Breast epithelium (tissue), 3 donors: Measurements from ENCODE around the gene EHD3.

Experiments
- CTCF ChIP-seq, 3 donors: fragments of 450-650 bp; IDR thresholded peaks; one replicate each; pipeline ENCODE4 v1.5.1; 2016 to 2017; ENCODE audit warnings: antibody characterized with exemption in 3 of 3, mild to moderate bottlenecking in 3 of 3, moderate library complexity in 3 of 3
- POLR2A ChIP-seq: fragments of 450-650 bp; IDR thresholded peaks from one replicate; pipeline ENCODE4 v1.6.1; 2016; ENCODE audit warnings: antibody characterized with exemption, mild to moderate bottlenecking, moderate library complexity
- POLR2AphosphoS5 ChIP-seq, 3 donors: sonication (generic); formaldehyde crosslinking; IDR thresholded peaks; one replicate each; pipeline ENCODE4 v1.6.1; 2017; ENCODE audit warnings: antibody characterized with exemption in 3 of 3

- TF ChIP-seq POLR2A: no peak
- no peak for TF ChIP-seq CTCF (IDR thresholded peaks at IDR 0.05)
- no peak for TF ChIP-seq POLR2AphosphoS5 (IDR thresholded peaks at IDR 0.05)
These were observed 941 bp downstream of the EHD3 start for GRCh38 chr2:31234683-31235503.
